Adrenal gland (tissue), 12 donors: Measurements from ENCODE around the gene NRXN3. TPM values are rescaled to one million over a fixed set of nuclear protein-coding genes. Genes with fewer than 3 reads are reported as not detected.

ENCODE experiments used
- DNase-seq, 7 donors: peaks; one replicate each; pipeline ENCODE4 v3.0.0-alpha.2; 2019 to 2020
- H3K27ac ChIP-seq, 5 donors: fragments of 200-600 bp; sonication (generic) in 4 of 5; 1 replicate in 3 of 5; 2 replicates in 2 of 5; pipeline versions ENCODE4 v1.5.1 to v1.8.0; 2016 to 2020; ENCODE audit warnings: mild to moderate bottlenecking in 1 of 5
- H3K27me3 ChIP-seq: fragments of 200-600 bp; 2 replicates; pipeline ENCODE4 v1.8.0; 2021
- H3K36me3 ChIP-seq, 2 donors: fragments of 200-600 bp; replicated peaks in 1 of 2; 1 replicate in 1 of 2; 2 replicates in 1 of 2; pipeline versions ENCODE4 v1.5.1 to v1.8.0; 2018 to 2022
- H3K4me1 ChIP-seq, 2 donors: fragments of 200-600 bp; replicated peaks in 1 of 2; 1 replicate in 1 of 2; 2 replicates in 1 of 2; pipeline versions ENCODE4 v1.5.1 to v1.8.0; 2018 to 2021
- H3K4me3 ChIP-seq, 4 donors: fragments of 200-600 bp; sonication (generic) in 3 of 4; one replicate each; pipeline ENCODE4 v1.5.1; 2016 to 2018
- H3K9me3 ChIP-seq, 3 donors: fragments of 200-600 bp; sonication (generic) in 1 of 3; replicated peaks in 1 of 3; 1 replicate in 2 of 3; 2 replicates in 1 of 3; pipeline versions ENCODE4 v1.5.1 to v1.8.0; 2016 to 2021
- CTCF ChIP-seq, 6 experiments: fragments of 450-650 bp in 4 of 6; fragments of 200-600 bp in 2 of 6; sonication (generic) in 1 of 6; IDR thresholded peaks; 1 replicate in 5 of 6; 2 replicates in 1 of 6; pipeline versions ENCODE4 v1.5.1 to v1.8.0; 2016 to 2021; ENCODE audit warnings: antibody characterized with exemption in 6 of 6, mild to moderate bottlenecking in 2 of 6, moderate library complexity in 1 of 6
- POLR2A ChIP-seq, 2 donors: fragments of 450-650 bp; IDR thresholded peaks; one replicate each; pipeline ENCODE4 v1.6.1; 2017; ENCODE audit warnings: antibody characterized with exemption in 2 of 2, mild to moderate bottlenecking in 2 of 2, moderate library complexity in 1 of 2
- WGBS, 4 donors: extraction: QIAGEN DNeasy Blood & Tissue Kit in 2 of 4; methylation state at CpG; one replicate each; pipeline versions ENCODE4 v1.1.5 to v1.1.7; 2013 to 2017; 5-methylcytosine and 5-hydroxymethylcytosine counted together
- intact Hi-C, 2 donors: fragments of 100-400 bp; cut with DNase I; formaldehyde crosslinking; loops; one replicate each; pipeline versions ENCODE4 v1.14.1 to v1.15.0; 2022 to 2023
- polyA plus RNA-seq, 3 donors: library from polyadenylated mRNA; stranded (reverse); fragments of 200-250 nt in 2 of 3; fragments of 350-450 nt in 1 of 3; fragmentation: Illumina TruSeq in 1 of 3; extraction: RNeasy Lipid Tissue Mini Kit (QIAGEN cat#74804) in 1 of 3; gene quantifications; one replicate each; pipeline ENCODE4 v1.2.3, GENCODE V29; 2013 to 2014
- total RNA-seq, 9 donors: library from RNA; depleted of rRNA in 4 of 9; stranded (reverse); fragments of >200 nt in 4 of 9; fragments of 120-200 nt in 1 of 9; fragmentation: NEBNext Ultra II Directional in 1 of 9; extraction: Animal tissue kit (Norgen Biotek cat#: 25700) in 1 of 9; gene quantifications; one replicate each; pipeline versions ENCODE4 v1.1.0 to v1.2.4, GENCODE V29; 2013 to 2023
- donor health status: healthy with polysubstance abuse.
- donor health status: Bipolar disorder and iron deficiency.
- donor health status: DM: yes; HTN: yes; CAD: no.
- donor health status: DM: no; HTN: no; CAD: no.
- donor health status: DM: no; HTN: no; CAD: no.
- donor health status: DM: yes; HTN: yes; CAD: no.

Gene NRXN3
- total and polyA plus RNA-seq, 12 donors = 0.09 to 8.5 (median 1.6) TPM

GRCh38 chr14:78863143-78863542 is 693.0 kb downstream of the NRXN3 start:
- intact Hi-C loops = no loop called here
- no peaks in the 10 kb centered on the region for H3K4me1 ChIP-seq
- no peaks in the 10 kb centered on the region for H3K36me3 ChIP-seq
- H3K4me3 ChIP-seq = no peak overlapping the region
- no peaks in the 10 kb centered on the region for H3K27me3 ChIP-seq
- 2 to 4% (median 3%) methylated on average over 4 of the region's 4 CpGs for WGBS, 4 donors
- DNase-seq = peak in 4 of 7 donors; percentile 3 to 22 (median 14)
- no peak overlapping the region for H3K27ac ChIP-seq
- TF ChIP-seq POLR2A (IDR thresholded peaks at IDR 0.05) (no peak), CTCF (IDR thresholded peaks at IDR 0.05) (no peak)
- H3K9me3 ChIP-seq = no peaks in the 10 kb centered on the region

GRCh38 chr14:78872837-78873236 is 702.7 kb downstream of the NRXN3 start:
- intact Hi-C loops = no loop called here
- no peak overlapping the region for H3K4me3 ChIP-seq
- no peaks in the 10 kb centered on the region for H3K9me3 ChIP-seq
- no peaks in the 10 kb centered on the region for H3K27me3 ChIP-seq
- TF ChIP-seq POLR2A (IDR thresholded peaks at IDR 0.05) (no peak), CTCF (IDR thresholded peaks at IDR 0.05) (no peak)
- no peak overlapping the region for H3K27ac ChIP-seq
- no peaks in the 10 kb centered on the region for H3K4me1 ChIP-seq
- H3K36me3 ChIP-seq = no peaks in the 10 kb centered on the region
- no peak for DNase-seq
- WGBS, 4 donors = 72 to 90% (median 78%) methylated on average over 1 of the region's 1 CpG

- intact Hi-C loops = no loop called here
- no peaks in the 10 kb centered on the region for H3K27me3 ChIP-seq
- H3K36me3 ChIP-seq = no peaks in the 10 kb centered on the region
- TF ChIP-seq POLR2A (IDR thresholded peaks at IDR 0.05) = no peak
- TF ChIP-seq CTCF (IDR thresholded peaks at IDR 0.05) = no peak
- H3K4me3 ChIP-seq = no peak overlapping the region
- no peak for DNase-seq
- no peaks in the 10 kb centered on the region for H3K9me3 ChIP-seq
- no peak overlapping the region for H3K27ac ChIP-seq
- H3K4me1 ChIP-seq = no peaks in the 10 kb centered on the region
- 34 to 63% (median 42%) methylated on average over 2 of the region's 2 CpGs for WGBS, 4 donors
Observed at GRCh38 chr14:78873581-78873980, 703.4 kb downstream of the NRXN3 start.

- H3K27me3 ChIP-seq = no peaks in the 10 kb centered on the region
- TF ChIP-seq CTCF (IDR thresholded peaks at IDR 0.05) = no peak
- no peak for TF ChIP-seq POLR2A (IDR thresholded peaks at IDR 0.05)
- H3K4me1 ChIP-seq = no peaks in the 10 kb centered on the region
- H3K9me3 ChIP-seq = no peaks in the 10 kb centered on the region
- WGBS, 4 donors = 16 to 26% (median 22%) methylated on average over 2 of the region's 2 CpGs
- H3K4me3 ChIP-seq = no peak overlapping the region
- H3K27ac ChIP-seq = no peak overlapping the region
- no peaks in the 10 kb centered on the region for H3K36me3 ChIP-seq
- DNase-seq = no peak
- intact Hi-C loops = no loop called here
Observed at GRCh38 chr14:78875049-78875448, 704.9 kb downstream of the NRXN3 start.
